HepG2 (cell line): ENCODE results near the gene NSMF. TPM values are rescaled to one million over a fixed set of nuclear protein-coding genes. Genes with fewer than 3 reads are reported as not detected.

Experiments used
- ATAC-seq: fragments of 200-7000 bp; cut with Tn5 transposase; 3 replicates; pipeline ENCODE4 v1.9.1; 2020; ENCODE audit warnings: mild to moderate bottlenecking, moderate library complexity
- BruUV-seq: library from RNA; stranded (reverse); fragments of 400-500 nt; replicated peaks from 2 replicates; lab custom pipeline; 2021; lab: Mats Ljungman, UMichigan
- CTCF ChIA-PET: fragments of 300-600 bp; formaldehyde crosslinking; extraction: SDS; loops from one replicate; lab custom pipeline; 2021; ENCODE audit warnings: low total read pairs, inconsistent platforms, low intra/inter-chr PET ratio; lab: Yijun Ruan, JAX
- POLR2A ChIA-PET: fragments of 350-600 bp; sonication (Branson Sonifier 250); formaldehyde crosslinking; loops from one replicate; lab custom pipeline; 2020; ENCODE audit warnings: antibody characterized with exemption, inconsistent platforms; lab: Yijun Ruan, JAX
- DNase-seq: peaks from one replicate; pipeline ENCODE4 v3.0.0-alpha.2; 2015; ENCODE audit warnings: low spot score
- FAIRE-seq: peaks from 3 replicates; lab custom pipeline; 2011; peaks lifted over from hg19 to GRCh38; lab: Jason Lieb, UNC
- H2AFZ ChIP-seq: one replicate; pipeline ENCODE4 v1.6.1; 2011; ENCODE audit warnings: low read length, inconsistent platforms
- H3K27ac ChIP-seq: fragments of 300-600 bp; 3 replicates; pipeline ENCODE4 v1.8.0; 2011; ENCODE audit warnings: mixed run types, mild to moderate bottlenecking, mixed read lengths, low read length, inconsistent platforms; ENCODE audit not compliant: insufficient read depth; ENCODE audit errors: extremely low read length
- H3K27me3 ChIP-seq, 2 experiments: fragments of 200-600 bp in 1 of 2; 2 replicates in 1 of 2; 3 replicates in 1 of 2; pipeline versions ENCODE4 v1.6.0 to v1.8.0; 2011; ENCODE audit warnings: low read length in 2 of 2, mild to moderate bottlenecking in 2 of 2, moderate library complexity in 2 of 2, inconsistent platforms in 1 of 2; ENCODE audit not compliant: insufficient read depth in 2 of 2, control insufficient read depth in 1 of 2
- H3K36me3 ChIP-seq, 2 experiments: fragments of 200-600 bp in 1 of 2; replicated peaks in 1 of 2; 2 replicates in 1 of 2; 3 replicates in 1 of 2; pipeline versions ENCODE4 v1.5.1 to v1.8.0; 2011; ENCODE audit warnings: low read length in 2 of 2, inconsistent platforms in 1 of 2; ENCODE audit not compliant: insufficient read depth in 2 of 2, control insufficient read depth in 1 of 2
- H3K4me1 ChIP-seq: 2 replicates; pipeline ENCODE4 v1.5.1; 2012; ENCODE audit warnings: low read length, inconsistent platforms; ENCODE audit not compliant: insufficient read depth
- H3K4me2 ChIP-seq: 2 replicates; pipeline ENCODE4 v1.6.0; 2011; ENCODE audit warnings: low read depth, low read length, inconsistent platforms
- H3K4me3 ChIP-seq, 3 experiments: fragments of 200-600 bp in 1 of 3; sonication (generic), shearing (Covaris generic) in 1 of 3; replicated peaks in 1 of 3; 2 replicates each; pipeline ENCODE4 v1.5.1; 2011 to 2016; ENCODE audit warnings: low read length in 3 of 3, inconsistent platforms in 2 of 3, low read depth in 2 of 3, mild to moderate bottlenecking in 2 of 3, control low read depth in 1 of 3, mixed read lengths in 1 of 3; ENCODE audit not compliant: insufficient read depth in 1 of 3
- H3K79me2 ChIP-seq: one replicate; pipeline ENCODE4 v1.6.1; 2011; ENCODE audit warnings: low read length, inconsistent platforms; ENCODE audit not compliant: insufficient read depth
- H3K9ac ChIP-seq: 2 replicates; pipeline ENCODE4 v1.6.0; 2011; ENCODE audit warnings: mild to moderate bottlenecking, low read depth, low read length, inconsistent platforms; ENCODE audit not compliant: insufficient read depth
- H3K9me3 ChIP-seq: 2 replicates; pipeline ENCODE4 v1.5.1; 2012; ENCODE audit warnings: mild to moderate bottlenecking, low read length
- H4K20me1 ChIP-seq: 2 replicates; pipeline ENCODE4 v1.6.0; 2011; ENCODE audit warnings: inconsistent platforms, mild to moderate bottlenecking, low read length, moderate library complexity; ENCODE audit not compliant: insufficient read depth
- ARNT ChIP-seq: fragments of 450-650 bp; IDR thresholded peaks from 2 replicates; pipeline ENCODE4 v1.6.1; 2017
- CBX2 ChIP-seq, 2 experiments: fragments of 200-600 bp in 1 of 2; sonication (generic); formaldehyde crosslinking in 1 of 2; IDR thresholded peaks; 2 replicates each; pipeline versions ENCODE4 v1.7.0 to v1.8.1; 2018 to 2022; ENCODE audit warnings: low read depth in 2 of 2, low read length in 1 of 2, mild to moderate bottlenecking in 1 of 2, missing genetic modification reagents in 1 of 2
- EZH2 ChIP-seq: conservative IDR thresholded peaks from 2 replicates; pipeline ENCODE4 v1.6.1; 2012; ENCODE audit warnings: mild to moderate bottlenecking, low read depth, low read length, moderate library complexity
- HMG20B ChIP-seq: conservative IDR thresholded peaks from 2 replicates; pipeline ENCODE4 v1.6.1; 2016; ENCODE audit warnings: missing genetic modification reagents, missing compliant biosample characterization
- MTA3 ChIP-seq: sonication (generic); formaldehyde crosslinking; IDR thresholded peaks from 2 replicates; pipeline ENCODE4 v1.4.0; 2020; ENCODE audit warnings: missing genetic modification reagents
- PITX1 ChIP-seq: sonication (generic); formaldehyde crosslinking; IDR thresholded peaks from 2 replicates; pipeline ENCODE4 v1.5.1; 2020; ENCODE audit warnings: mild to moderate bottlenecking, missing genetic modification reagents
- RCOR2 ChIP-seq: IDR thresholded peaks from 2 replicates; pipeline ENCODE4 v1.6.1; 2016; ENCODE audit warnings: missing biosample characterization, missing genetic modification reagents
- REPIN1 ChIP-seq: sonication (generic); formaldehyde crosslinking; IDR thresholded peaks from 2 replicates; pipeline ENCODE4 v1.8.0; 2022; ENCODE audit warnings: missing genetic modification reagents, low read depth, mild to moderate bottlenecking, borderline replicate concordance
- ZFP82 ChIP-seq: sonication (generic); formaldehyde crosslinking; IDR thresholded peaks from 2 replicates; pipeline ENCODE4 v1.5.1; 2020; ENCODE audit warnings: mild to moderate bottlenecking, missing genetic modification reagents, borderline replicate concordance
- ZNF160 ChIP-seq: sonication (generic); formaldehyde crosslinking; IDR thresholded peaks from 2 replicates; pipeline ENCODE4 v1.8.0; 2022; ENCODE audit warnings: mild to moderate bottlenecking, inconsistent platforms, missing genetic modification reagents
- ZNF430 ChIP-seq: sonication (generic); formaldehyde crosslinking; IDR thresholded peaks from 2 replicates; pipeline ENCODE4 v1.9.0; 2021; ENCODE audit warnings: mild to moderate bottlenecking, missing genetic modification reagents
- ZNF562 ChIP-seq: sonication (generic); formaldehyde crosslinking; IDR thresholded peaks from 2 replicates; pipeline ENCODE4 v1.8.0; 2022; ENCODE audit warnings: missing genetic modification reagents, borderline replicate concordance
- WGBS: methylation state at CpG from one replicate; pipeline ENCODE4 v1.1.6; 2017; ENCODE audit warnings: low lambda C conversion rate; 5-methylcytosine and 5-hydroxymethylcytosine counted together
- in situ Hi-C: cut with HindIII; loops from 2 replicates; pipeline ENCODE4 v1.10.0; 2017; ENCODE audit warnings: low pct_unique_long_range_greater_than_20kb; ENCODE audit not compliant: extremely low pct_ligation_motif_present
- intact Hi-C: fragments of 100-400 bp; cut with micrococcal nuclease; formaldehyde crosslinking; loops from one replicate; pipeline ENCODE4 v1.10.0; 2022; ENCODE audit not compliant: unreplicated experiment
- polyA plus RNA-seq, 8 experiments: library from polyadenylated mRNA; depleted of rRNA in 3 of 8; stranded (reverse) in 7 of 8; unstranded in 1 of 8; fragments of >200 nt; fragmentation: Illumina TruSeq in 4 of 8; extraction: Trizol in 4 of 8; gene quantifications; 2 replicates each; pipeline versions ENCODE4 v1.2.1 to v1.2.3, GENCODE V29; 2011 to 2016; ENCODE audit warnings: low read depth in 4 of 8, missing spikeins in 1 of 8, mixed read lengths in 1 of 8; ENCODE audit not compliant: insufficient read depth in 1 of 8
- total RNA-seq, 5 experiments: library from RNA; depleted of rRNA; stranded (reverse); fragments of >200 nt; fragmentation: Illumina TruSeq; extraction: Trizol; gene quantifications; 2 replicates each; pipeline ENCODE4 v1.2.3, GENCODE V29; 2016; ENCODE audit warnings: low read depth in 1 of 5
- TF ChIP-seq, protein P1 (sequence below): sonication (generic); formaldehyde crosslinking; IDR thresholded peaks from 2 replicates; pipeline ENCODE4 v1.4.0; 2020; ENCODE audit warnings: missing genetic modification reagents
- TF ChIP-seq, protein P2 (sequence below): conservative IDR thresholded peaks from 2 replicates; pipeline ENCODE4 v1.6.1; 2018; ENCODE audit warnings: missing genetic modification reagents
- TF ChIP-seq, protein P3 (sequence below): sonication (generic); formaldehyde crosslinking; IDR thresholded peaks from 2 replicates; pipeline ENCODE4 v1.4.0; 2020; ENCODE audit warnings: missing genetic modification reagents, mild to moderate bottlenecking, borderline replicate concordance
- TF ChIP-seq, protein P4 (sequence below): sonication (generic); formaldehyde crosslinking; IDR thresholded peaks from 2 replicates; pipeline ENCODE4 v1.8.1; 2023; ENCODE audit warnings: mild to moderate bottlenecking, missing genetic modification reagents

The NSMF gene
- total and polyA plus RNA-seq, 2 of the 13 experiments (the other 11 are each of a cell fraction or from before 2014, with no cell fraction given), result 44.3 to 183 TPM

DNA sequence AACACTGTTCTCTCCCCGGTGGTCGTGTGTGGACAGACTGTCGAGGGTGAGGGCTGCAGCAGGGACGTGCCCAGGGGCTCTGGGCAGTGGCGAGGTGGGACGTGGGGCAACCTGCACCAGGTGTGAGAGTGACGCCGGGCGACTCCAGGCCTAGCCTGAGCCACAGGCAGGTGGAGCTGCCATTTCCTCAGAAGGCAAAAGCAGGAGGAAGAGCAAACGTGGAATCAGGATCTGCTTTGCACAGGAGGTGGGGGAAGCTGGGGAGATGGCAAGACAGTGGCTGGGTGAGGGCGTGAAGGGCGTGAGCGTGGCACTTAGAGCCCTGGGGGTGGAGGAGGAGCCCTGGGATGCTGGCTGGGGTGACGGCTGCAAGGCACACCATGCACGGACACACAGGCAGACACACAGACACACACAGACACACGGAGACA, 39.6 kb upstream of the NSMF start:
- Histone ChIP-seq H3K9ac (no peak overlapping the region), H3K79me2 (no peaks in the 10 kb centered on the region), H3K36me3 (no peaks in the 10 kb centered on the region), H3K27ac (no peak overlapping the region), H3K27me3 (peaks cover 4 to 15% of the 10 kb centered on the region in 2 experiments; a peak in 2 of 5 replicates), H3K9me3 (no peaks in the 10 kb centered on the region), H3K4me2 (no peak overlapping the region), H4K20me1 (no peaks in the 10 kb centered on the region), H3K4me3 (no peak overlapping the region), H2AFZ (no peak overlapping the region), H3K4me1 (no peaks in the 10 kb centered on the region)
- 33% methylated on average over 11 of the region's 16 CpGs for WGBS
- ATAC-seq, result no peak
- no peak for DNase-seq
- BruUV-seq, result no TSS peak
- no peak for FAIRE-seq
- in situ Hi-C loops (no loop called here), intact Hi-C loops (no loop called here)
- CTCF ChIA-PET, result no interaction called here
- POLR2A ChIA-PET, result no interaction called here
- no peak for TF ChIP-seq ZFP82 (CRISPR knock-in tag)
- no peak for TF ChIP-seq REPIN1
- TF ChIP-seq, protein P1, sequence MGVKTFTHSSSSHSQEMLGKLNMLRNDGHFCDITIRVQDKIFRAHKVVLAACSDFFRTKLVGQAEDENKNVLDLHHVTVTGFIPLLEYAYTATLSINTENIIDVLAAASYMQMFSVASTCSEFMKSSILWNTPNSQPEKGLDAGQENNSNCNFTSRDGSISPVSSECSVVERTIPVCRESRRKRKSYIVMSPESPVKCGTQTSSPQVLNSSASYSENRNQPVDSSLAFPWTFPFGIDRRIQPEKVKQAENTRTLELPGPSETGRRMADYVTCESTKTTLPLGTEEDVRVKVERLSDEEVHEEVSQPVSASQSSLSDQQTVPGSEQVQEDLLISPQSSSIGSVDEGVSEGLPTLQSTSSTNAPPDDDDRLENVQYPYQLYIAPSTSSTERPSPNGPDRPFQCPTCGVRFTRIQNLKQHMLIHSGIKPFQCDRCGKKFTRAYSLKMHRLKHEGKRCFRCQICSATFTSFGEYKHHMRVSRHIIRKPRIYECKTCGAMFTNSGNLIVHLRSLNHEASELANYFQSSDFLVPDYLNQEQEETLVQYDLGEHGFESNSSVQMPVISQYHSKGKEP, result no peak
- no peak for TF ChIP-seq ZNF562 (CRISPR knock-in tag)
- no peak for TF ChIP-seq ZNF160 (CRISPR knock-in tag)
- TF ChIP-seq EZH2, result no peak
- TF ChIP-seq, protein P2, sequence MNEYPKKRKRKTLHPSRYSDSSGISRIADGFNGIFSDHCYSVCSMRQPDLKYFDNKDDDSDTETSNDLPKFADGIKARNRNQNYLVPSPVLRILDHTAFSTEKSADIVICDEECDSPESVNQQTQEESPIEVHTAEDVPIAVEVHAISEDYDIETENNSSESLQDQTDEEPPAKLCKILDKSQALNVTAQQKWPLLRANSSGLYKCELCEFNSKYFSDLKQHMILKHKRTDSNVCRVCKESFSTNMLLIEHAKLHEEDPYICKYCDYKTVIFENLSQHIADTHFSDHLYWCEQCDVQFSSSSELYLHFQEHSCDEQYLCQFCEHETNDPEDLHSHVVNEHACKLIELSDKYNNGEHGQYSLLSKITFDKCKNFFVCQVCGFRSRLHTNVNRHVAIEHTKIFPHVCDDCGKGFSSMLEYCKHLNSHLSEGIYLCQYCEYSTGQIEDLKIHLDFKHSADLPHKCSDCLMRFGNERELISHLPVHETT (CRISPR knock-in tag), result no peak
- no peak for TF ChIP-seq ARNT
- TF ChIP-seq, protein P3, sequence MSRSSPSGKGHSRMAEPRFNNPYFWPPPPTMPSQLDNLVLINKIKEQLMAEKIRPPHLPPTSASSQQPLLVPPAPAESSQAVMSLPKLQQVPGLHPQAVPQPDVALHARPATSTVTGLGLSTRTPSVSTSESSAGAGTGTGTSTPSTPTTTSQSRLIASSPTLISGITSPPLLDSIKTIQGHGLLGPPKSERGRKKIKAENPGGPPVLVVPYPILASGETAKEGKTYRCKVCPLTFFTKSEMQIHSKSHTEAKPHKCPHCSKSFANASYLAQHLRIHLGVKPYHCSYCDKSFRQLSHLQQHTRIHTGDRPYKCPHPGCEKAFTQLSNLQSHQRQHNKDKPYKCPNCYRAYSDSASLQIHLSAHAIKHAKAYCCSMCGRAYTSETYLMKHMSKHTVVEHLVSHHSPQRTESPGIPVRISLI (CRISPR knock-in tag), result no peak
- TF ChIP-seq CBX2 (IDR thresholded peaks at IDR 0.05; ENCODE audit: low read depth, low read length), result no peak
- no peak for TF ChIP-seq CBX2 (CRISPR knock-in tag; IDR thresholded peaks at IDR 0.05; ENCODE audit: low read depth)
- no peak for TF ChIP-seq RCOR2 (CRISPR knock-in tag)
- no peak for TF ChIP-seq HMG20B (CRISPR knock-in tag)
- no peak for TF ChIP-seq MTA3 (CRISPR knock-in tag)
- TF ChIP-seq PITX1 (CRISPR knock-in tag), result no peak
- TF ChIP-seq, protein P4, sequence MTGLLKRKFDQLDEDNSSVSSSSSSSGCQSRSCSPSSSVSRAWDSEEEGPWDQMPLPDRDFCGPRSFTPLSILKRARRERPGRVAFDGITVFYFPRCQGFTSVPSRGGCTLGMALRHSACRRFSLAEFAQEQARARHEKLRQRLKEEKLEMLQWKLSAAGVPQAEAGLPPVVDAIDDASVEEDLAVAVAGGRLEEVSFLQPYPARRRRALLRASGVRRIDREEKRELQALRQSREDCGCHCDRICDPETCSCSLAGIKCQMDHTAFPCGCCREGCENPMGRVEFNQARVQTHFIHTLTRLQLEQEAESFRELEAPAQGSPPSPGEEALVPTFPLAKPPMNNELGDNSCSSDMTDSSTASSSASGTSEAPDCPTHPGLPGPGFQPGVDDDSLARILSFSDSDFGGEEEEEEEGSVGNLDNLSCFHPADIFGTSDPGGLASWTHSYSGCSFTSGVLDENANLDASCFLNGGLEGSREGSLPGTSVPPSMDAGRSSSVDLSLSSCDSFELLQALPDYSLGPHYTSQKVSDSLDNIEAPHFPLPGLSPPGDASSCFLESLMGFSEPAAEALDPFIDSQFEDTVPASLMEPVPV (CRISPR knock-in tag), result no peak
- TF ChIP-seq ZNF430 (CRISPR knock-in tag), result no peak
